HG03342 (cell line): ENCODE results near the gene CYP4F22.
"Not testable (repeated sequence)": the region's sequence is repeated elsewhere in the genome, so short reads cannot be mapped to it uniquely, and the experiment has no call there.

Experiments used
- ATAC-seq: cut with Tn5 transposase; IDR thresholded peaks from one replicate; pipeline ENCODE4 v1.9.1; 2021; ENCODE audit warnings: mild to moderate bottlenecking, moderate library complexity; ENCODE audit not compliant: unreplicated experiment

Gene CYP4F22

GRCh38 chr19:15564534-15565168, 56.3 kb downstream of the CYP4F22 start:
- ATAC-seq = no peak

DNA sequence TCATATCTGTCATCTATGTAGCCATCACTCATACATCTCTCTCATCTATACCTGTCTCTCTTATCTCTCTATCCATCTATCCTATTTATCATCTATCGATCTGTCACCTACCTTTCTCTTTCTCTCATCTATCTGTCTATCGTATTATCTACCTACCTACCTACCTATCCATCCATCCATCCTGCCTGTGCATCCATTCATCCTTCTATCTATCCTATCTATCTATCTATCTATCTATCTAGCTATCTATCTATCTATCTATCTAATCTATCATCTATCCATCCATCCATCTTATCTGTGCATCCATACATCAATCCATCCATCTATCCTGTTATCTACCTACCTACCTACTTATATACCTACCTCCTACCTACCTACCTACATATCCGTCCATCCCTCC, 62.1 kb downstream of the CYP4F22 start:
- no peak for ATAC-seq

DNA sequence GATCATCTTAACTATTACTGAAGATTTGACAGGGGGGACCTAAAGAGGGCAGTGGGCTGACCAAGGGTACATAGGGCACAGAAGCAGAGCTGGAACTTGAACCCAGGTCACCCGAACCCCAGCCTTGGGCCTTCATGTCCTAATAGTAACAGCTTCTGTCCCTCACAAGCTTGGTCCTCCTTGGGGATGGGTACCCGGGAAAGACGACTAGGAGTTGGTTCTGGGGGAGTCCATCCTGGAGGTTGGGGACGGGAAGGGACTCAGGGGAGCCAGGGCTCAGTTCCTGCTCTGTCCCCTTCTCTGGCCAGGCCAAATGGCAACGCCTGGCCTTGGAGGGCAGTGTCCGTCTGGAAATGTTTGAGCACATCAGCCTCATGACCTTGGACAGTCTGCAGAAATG, 67.1 kb downstream of the CYP4F22 start:
- no peak for ATAC-seq

DNA sequence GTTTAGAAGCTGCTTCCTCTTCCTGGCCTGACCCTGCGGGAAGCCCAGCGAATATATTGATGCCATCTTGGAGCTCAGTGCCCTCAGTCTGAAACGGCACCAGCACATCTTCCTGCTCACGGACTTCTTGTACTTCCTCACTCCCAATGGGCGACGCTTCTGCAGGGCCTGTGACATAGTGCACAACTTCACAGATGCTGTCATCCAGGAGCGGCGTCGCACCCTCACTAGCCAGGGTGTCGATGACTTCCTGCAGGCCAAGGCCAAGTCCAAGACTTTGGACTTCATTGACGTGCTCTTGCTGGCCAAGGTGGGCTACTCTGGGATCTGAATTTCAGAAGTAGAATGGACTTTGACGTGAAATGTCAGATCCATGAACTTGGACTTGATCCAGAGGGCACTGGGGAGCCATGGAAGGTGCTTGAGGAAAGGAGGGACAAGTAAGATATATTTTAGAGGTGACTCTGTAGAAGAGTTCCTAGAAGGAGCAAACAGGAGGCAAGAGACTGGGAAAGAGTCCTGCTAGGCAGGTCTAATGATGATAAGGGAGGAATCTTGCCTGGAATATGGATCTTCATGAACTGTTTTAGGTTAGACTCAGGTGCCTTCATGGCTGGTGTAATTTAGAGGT, 68.3 kb downstream of the CYP4F22 start:
- ATAC-seq = no peak

GRCh38 chr19:15577184-15577771, 69.0 kb downstream of the CYP4F22 start:
- no peak for ATAC-seq

- ATAC-seq = no peak
Observed at GRCh38 chr19:15583346-15583745, 75.0 kb downstream of the CYP4F22 start.

GRCh38 chr19:15584095-15584494, 75.8 kb downstream of the CYP4F22 start:
- ATAC-seq = no peak

GRCh38 chr19:15584541-15585115, 76.3 kb downstream of the CYP4F22 start:
- ATAC-seq = no peak

GRCh38 chr19:15587663-15588062, 79.3 kb downstream of the CYP4F22 start:
- no peak for ATAC-seq

DNA sequence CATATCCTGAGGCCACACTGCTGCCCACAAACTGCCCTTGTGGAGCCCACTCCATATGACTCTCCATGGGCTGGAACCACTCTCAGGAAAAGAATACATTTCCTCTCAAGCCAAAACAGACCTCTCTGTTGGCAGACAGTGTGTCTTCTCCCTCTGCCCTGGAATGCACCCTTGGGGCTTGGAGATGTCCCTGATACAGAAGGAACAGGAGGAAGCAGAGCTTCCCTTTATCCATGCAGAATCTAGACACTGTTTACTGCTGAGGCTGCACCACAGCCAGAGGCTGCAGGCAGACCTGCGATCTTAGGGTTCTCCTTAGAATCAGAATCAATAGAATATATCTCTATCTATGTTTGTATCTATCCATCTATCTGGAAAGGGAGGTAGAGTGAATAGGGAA, 79.9 kb downstream of the CYP4F22 start:
- no peak for ATAC-seq

DNA sequence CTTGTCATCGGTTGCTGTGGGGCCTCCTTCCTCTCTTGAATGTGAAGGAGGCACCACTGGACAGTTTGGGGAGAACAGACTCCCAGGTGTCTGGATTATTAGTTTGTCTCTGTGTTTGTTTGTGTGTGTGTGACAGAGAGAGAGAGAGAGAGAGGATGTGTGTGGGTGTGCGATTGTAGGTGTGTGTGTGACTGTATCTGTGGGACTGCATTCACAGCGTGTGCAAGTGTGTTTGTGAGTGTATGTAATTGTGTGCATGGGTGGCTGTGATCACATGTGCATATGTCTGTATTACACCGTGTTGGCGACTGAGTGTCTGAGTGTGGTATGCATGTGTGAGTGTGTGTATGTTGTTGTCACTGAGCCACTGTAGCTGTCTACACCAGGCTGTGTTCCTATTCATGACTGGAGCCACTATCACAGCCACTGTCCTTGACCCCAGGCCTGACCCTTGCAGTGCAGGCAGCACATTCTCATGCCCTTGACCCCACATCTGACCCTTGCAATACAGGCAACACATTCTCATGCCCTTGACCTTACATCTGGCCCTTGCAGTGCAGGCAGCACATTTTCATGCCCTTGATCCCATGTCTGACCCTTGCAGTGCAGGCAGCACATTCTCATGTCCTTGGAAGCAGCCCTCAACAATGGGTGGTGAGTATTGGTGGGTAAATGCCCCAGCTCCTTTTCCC, 81.6 kb downstream of the CYP4F22 start:
- ATAC-seq = no peak

DNA sequence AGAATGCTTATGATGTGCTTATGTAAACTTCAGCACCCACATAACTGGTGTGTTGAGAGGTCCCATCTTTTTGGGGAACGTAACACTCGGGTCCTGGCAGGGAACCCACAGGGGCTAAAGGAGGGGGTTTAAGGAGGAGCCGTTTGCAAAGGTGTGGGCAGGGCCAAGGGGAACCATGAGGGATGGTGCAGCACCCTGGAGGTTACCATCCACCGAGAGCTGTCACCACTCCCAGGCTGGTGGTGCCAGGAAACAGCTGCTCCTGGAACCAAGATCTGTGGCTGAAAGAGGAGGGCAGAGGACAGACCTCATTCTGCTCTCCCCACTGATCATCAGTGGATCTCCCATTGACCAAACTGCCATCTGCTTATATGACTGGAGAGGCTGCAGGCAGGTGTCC, 83.5 kb downstream of the CYP4F22 start:
- no peak for ATAC-seq

- not testable (repeated sequence) for ATAC-seq
Observed at GRCh38 chr19:15592506-15592905, 84.2 kb downstream of the CYP4F22 start.

GRCh38 chr19:15593766-15594165, 85.4 kb downstream of the CYP4F22 start:
- not testable (repeated sequence) for ATAC-seq

DNA sequence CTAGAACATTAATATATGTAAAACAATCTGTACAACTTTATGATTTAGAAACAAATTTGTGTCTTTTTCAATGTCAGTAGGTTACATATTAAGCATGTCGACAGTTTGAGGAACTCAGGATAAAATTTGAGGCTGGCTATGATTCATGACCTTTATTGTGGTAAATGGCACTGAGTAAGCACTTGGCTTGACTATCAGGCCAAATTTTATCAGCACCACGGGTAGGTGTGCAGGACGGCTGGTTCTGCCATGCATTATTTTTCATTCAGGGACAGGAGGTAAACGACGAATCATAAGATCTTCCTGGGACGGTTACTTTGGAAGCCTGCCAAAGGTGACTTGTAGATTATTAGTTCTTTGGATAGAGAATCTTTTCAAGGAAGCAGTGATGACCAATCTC, 86.7 kb downstream of the CYP4F22 start:
- no peak for ATAC-seq
